ENCODE data around the gene TSPO.

TSPO gene

GRCh38 chr22:43203471-43203981, 52.2 kb downstream of the TSPO start:
- no peak for FAIRE-seq

- FAIRE-seq, result no peak
Measured at GRCh38 chr22:43205261-43205691, 53.9 kb downstream of the TSPO start.

- FAIRE-seq, result no peak
Measured at GRCh38 chr22:43205748-43206508, 54.6 kb downstream of the TSPO start.

DNA sequence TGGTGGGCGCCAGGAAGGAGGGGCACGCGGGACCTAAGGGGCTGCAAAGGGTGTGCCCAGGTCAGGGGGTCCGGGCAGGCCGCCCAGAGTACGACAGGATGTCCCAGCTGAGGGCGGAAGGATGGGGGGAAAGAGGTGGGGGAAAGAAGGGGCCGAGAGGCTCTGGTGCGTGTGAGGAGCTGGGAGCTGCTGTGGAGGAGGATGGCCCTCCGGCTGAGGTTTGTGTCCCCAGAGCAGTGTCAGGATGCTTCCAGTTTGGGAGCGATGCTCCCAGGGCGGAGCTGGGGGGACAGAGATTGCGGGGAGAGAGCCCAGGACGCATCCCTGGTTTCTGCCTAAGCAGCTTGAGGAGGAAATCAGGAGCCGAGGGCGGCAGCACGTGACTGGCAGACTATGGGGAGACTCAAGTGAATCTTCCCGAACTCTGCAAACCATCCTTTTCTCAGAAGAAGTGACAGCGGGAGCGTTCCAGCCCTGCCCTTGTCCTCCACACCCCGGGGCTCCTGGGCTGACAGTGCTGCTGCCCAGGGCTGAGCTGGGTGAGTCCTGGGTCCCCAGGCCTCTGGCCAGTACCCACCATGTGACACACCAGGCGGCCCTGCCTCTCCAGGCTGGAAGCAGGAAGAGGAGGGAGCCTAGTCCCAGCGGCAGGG, 55.3 kb downstream of the TSPO start:
- FAIRE-seq, result no peak

- no peak for FAIRE-seq
Measured at GRCh38 chr22:43207386-43207785, 56.0 kb downstream of the TSPO start.

DNA sequence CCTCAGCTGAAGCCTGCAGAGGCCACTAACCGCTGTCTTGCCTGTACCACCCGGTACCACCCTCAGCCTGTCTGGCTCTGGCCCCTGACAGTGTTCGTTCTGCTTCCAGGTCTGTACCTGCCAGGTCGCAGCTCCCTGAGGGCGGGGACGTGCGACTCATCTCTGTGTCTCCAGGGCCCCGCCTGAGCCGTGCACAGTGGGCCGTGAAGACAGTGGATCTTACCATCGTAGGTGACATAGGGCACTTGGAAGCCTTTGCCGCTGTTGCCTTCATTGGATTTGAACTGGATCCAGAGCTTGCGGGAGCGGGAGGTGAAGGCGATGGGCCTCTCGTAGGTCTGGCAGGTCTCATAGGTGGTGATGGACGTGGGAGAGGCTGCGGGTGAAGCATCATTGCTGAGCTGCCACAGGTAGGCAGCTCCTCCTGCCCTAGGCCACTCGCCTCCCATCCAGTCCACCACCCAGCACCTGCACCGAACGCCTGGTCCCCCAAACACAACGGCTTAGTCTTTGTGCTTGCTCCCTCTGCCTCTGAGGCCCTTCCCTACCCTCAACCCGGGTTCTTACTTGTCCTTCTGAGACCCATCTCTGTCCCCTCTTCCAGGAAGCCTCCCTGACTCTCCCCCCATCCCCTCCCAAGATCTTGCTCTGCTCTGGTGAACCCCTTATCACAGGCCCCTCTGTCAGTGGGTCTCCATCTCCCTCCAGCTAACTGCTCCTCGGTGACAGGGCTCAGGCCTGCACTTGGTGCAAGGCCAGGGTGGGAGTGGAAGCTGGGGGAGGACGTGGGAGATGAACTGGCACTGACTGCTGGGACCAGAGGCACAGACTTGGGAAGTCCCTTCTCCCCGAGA, 56.7 kb downstream of the TSPO start:
- no peak for FAIRE-seq

DNA sequence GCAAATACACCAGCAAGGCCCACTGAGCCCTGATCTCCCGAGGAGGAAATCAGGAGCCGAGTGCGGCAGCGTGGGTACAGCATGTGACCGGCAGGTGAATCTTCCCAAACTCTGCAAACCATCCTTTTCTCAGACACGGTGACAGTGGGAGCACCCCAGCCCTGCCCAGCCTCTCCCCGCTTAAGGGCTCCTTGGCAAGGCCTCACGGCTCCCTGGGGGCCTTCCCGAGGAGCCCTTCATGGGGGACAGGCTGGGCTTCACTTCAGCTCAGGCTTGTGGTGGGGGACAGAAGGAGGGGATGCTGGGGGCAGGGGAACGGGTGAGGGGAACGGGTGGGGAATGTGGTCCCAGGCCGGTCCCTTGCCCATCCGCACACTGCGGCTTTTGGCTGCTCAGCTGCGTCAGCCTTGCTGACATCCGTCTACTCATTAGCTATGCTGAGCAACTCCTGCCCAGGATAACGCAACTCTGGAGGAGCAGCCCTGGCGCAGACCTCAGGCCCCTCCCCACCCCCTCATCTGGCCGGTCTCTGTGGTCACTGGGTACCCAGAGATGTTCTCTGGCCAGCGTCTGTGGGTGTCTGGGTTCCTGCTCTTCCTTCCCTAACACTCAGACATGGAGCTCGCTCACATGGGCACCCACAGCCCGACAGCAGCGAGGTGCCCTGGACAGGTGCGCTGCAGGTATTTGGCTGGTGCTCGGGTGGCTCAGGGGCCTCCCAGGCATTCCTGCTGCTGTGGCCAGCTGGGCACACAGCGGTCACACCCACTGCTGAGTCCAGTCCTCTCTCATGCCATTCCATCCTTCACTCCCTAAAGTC, 57.6 kb downstream of the TSPO start:
- no peak for FAIRE-seq

- no peak for FAIRE-seq
Measured at GRCh38 chr22:43209523-43209890, 58.1 kb downstream of the TSPO start.

GRCh38 chr22:43209971-43210370, 58.6 kb downstream of the TSPO start:
- FAIRE-seq, result no peak

- FAIRE-seq, result no peak
Measured at GRCh38 chr22:43210631-43211515, 59.5 kb downstream of the TSPO start.

DNA sequence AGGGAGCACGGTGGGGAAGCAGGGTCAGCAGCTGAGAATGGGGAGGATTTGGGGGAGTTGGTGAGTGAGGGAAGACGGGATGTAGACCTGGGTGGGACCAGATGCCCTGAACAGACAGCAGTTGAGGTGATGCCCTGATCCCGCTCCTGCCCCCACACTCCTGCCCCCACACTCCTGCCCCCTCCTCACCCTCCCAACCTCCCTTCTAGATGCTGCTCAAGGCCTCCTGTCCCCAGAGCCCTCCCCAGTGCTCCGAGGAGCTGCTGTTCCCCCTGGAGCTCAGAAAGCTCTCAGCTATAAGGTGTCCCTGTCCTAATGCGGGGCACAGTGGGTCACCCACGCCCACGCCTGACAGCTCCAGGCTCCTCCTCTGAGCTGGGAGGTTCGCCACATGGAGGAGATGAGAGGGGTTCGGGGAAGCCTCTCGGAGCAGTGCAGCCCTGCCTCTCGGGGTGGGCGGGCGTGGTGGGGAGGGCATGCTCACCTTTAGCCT, 60.6 kb downstream of the TSPO start:
- FAIRE-seq, result no peak

- no peak for FAIRE-seq
Measured at GRCh38 chr22:43212434-43212952, 61.1 kb downstream of the TSPO start.

All from G401.6 (cell line).